GM13976 (cell line): ENCODE results near the gene CCDC141.
"Not testable (repeated sequence)": the region's sequence is repeated elsewhere in the genome, so short reads cannot be mapped to it uniquely, and the experiment has no call there.

Experiments used
- DNase-seq: peaks from one replicate; pipeline ENCODE4 v3.0.0; 2012; ENCODE audit warnings: low spot score
- in situ Hi-C: fragments of 300-500 bp; cut with MboI; formaldehyde crosslinking; loops from one replicate; pipeline ENCODE4 v1.12.0; 2022; ENCODE audit warnings: low sequenced_read_pairs, mixed read lengths, inconsistent platforms; ENCODE audit not compliant: unreplicated experiment
- TF ChIP-seq, protein P1 (sequence below): IDR thresholded peaks from 2 replicates; pipeline ENCODE4 v1.5.1; 2012; ENCODE audit warnings: borderline replicate concordance, mild to moderate bottlenecking; ENCODE audit not compliant: insufficient read depth; ENCODE audit errors: extremely low read depth, missing control alignments, control extremely low read depth

CCDC141 gene

DNA sequence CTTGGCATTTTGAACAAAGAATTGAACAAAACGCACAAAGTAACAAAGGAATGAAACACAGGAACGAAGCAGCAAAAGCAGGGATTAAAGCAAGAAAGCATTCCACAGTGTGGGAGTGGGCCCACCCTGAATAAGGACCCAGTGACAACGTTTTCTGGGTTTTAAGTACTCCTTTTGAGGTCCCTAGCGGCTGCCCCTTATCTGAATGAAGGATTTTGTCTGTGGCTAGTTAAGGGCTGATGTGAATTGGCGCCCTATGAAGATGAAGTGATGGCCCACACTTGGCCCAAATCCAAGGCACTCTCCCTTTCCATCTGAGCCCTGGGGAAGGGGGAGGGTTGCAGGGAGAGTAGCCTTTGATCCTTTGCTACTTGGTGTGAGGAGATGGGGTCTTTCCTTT, 7.8 kb upstream of the CCDC141 start:
- TF ChIP-seq, protein P1, sequence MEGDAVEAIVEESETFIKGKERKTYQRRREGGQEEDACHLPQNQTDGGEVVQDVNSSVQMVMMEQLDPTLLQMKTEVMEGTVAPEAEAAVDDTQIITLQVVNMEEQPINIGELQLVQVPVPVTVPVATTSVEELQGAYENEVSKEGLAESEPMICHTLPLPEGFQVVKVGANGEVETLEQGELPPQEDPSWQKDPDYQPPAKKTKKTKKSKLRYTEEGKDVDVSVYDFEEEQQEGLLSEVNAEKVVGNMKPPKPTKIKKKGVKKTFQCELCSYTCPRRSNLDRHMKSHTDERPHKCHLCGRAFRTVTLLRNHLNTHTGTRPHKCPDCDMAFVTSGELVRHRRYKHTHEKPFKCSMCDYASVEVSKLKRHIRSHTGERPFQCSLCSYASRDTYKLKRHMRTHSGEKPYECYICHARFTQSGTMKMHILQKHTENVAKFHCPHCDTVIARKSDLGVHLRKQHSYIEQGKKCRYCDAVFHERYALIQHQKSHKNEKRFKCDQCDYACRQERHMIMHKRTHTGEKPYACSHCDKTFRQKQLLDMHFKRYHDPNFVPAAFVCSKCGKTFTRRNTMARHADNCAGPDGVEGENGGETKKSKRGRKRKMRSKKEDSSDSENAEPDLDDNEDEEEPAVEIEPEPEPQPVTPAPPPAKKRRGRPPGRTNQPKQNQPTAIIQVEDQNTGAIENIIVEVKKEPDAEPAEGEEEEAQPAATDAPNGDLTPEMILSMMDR = no peak
- no peak for DNase-seq
- in situ Hi-C loops = no loop called here

DNA sequence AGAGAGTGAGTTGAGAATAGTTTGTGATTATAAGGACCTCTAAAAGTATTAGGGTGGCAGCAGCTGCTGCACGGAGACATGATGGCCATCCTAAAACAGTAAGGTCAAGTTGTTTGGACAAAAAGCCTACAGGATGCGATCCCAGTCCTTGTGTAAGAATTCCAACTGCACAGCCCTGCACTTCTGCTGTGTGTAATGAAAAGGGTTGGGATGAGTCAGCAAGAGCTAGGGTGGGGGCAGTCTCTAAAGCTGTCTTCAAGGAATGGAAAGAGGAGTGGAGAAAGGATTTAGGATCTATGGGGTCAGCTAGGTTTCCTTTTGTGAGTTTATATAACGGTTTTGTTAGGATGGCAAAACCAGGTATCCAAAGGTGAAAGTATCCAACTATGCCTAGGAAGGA, 3.6 kb upstream of the CCDC141 start:
- in situ Hi-C loops, DNase-seq: not testable (repeated sequence)

DNA sequence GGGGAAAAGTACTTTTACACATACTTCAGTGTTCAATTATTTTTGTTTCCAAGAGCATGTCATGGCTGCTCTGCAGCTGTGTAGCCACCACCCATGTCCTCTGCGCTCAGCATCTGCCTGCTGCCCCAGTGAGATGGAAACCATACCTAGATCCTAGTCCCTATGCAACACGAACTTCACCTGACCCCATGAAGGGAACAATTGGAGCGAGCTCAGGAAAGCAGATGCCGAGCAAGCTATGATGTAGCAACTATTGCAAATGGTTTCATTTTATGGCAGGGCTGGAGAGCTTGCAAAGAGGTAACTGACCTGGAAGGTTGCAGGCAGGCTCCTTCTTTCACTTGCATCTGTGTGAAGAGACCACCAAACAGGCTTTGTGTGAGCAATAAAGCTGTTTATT, 1.3 kb upstream of the CCDC141 start:
- no peak for DNase-seq
- TF ChIP-seq, protein P1 = no peak
- in situ Hi-C loops = no loop called here

DNA sequence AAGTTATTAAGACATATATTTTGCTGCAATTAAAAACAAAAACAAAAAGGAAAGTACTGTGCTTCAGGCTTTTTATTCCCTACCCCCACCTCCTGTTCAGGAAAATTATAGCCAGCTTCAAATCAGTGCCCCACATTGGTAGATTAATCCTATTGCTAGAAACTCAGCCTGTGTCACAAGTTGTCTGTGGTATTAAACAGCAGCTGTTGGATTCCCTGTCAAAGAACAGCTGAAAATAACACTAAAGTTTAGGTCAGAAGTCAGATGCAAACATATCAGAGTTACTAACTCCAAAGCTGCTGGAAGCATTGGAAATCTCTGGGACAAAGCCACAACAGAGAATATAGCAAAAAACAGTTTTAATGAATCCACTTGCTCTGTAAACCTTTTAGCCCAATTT, 818 bp upstream of the CCDC141 start:
- no peak for DNase-seq
- TF ChIP-seq, protein P1 = no peak
- in situ Hi-C loops = no loop called here

DNA sequence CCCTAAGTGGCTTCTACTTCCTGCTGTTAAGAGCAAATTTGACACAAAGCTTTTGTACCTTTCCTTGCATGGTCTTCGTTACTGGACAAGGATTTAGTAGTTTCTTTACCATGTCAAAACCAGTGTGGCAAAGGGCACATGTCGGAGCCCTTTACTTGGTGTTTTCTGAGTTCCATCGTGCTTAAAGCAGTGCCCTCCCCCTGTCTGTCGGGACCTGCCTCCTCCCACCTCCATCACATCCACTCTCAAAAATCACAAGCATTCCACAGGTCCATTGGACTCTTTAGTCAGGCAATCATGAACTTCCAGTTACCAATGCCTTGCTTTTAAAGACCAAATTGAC, 763 bp downstream of the CCDC141 start:
- in situ Hi-C loops = no loop called here
- DNase-seq = no peak
- TF ChIP-seq, protein P1 = no peak

DNA sequence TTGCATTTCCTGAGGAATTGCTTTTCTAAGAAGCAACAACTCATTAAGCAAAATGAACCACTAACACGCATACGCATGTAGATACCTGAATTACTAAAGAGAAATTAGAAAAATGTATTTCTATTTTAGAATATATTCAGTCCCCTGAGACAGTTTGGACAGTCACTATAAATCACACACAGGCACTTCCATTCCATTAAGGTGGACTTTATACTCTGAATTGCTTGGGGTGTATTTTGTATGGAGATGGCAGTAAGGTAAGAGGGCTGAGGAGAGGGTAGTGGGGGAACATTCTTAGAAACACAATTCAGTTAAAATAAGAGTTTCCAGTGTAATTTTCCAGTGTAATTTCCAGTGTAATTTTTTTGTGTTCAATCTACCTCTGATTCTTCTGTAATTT, 1.8 kb downstream of the CCDC141 start:
- in situ Hi-C loops = no loop called here
- TF ChIP-seq, protein P1 = no peak
- DNase-seq = no peak

DNA sequence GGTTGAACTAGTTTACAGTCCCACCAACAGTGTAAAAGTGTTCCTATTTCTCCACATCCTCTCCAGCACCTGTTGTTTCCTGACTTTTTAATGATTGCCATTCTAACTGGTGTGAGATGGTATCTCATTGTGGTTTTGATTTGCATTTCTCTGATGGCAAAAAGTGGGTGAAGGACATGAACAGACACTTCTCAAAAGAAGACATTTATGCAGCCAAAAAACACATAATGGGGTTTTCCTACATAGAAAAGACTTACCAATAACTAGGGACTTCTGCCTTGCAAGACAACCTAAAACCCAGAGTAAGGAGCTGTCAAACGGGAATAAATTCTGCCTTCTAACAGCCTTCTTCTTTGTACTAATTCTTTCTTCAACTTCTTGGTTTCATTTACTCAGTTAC, 4.3 kb downstream of the CCDC141 start:
- in situ Hi-C loops, DNase-seq: not testable (repeated sequence)

DNA sequence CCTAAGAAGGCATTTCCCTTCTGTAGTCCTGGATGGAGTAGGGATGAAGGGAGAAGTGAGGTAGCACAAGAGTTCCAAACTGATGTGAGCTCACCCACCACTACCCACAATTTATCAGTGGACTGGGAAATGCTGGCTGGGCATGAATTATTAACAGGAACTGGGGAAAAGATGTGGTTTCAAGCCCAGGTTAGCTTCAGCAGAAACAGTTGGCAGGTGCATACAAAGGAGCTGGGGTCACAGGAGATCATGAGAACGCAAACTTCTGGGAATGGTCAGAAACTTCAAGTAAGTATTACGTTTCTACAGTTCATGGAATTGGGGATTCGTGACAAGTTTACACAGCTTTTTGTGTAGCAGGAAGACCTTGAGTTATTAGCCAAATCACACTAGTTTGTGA, 5.4 kb downstream of the CCDC141 start:
- no peak for DNase-seq
- TF ChIP-seq, protein P1 = no peak
- in situ Hi-C loops = no loop called here
